ENCODE data around the gene SLC16A4. TPM values are rescaled to one million over a fixed set of nuclear protein-coding genes. Genes with fewer than 3 reads are reported as not detected.

Gene SLC16A4
- total and polyA plus RNA-seq, 4 donors, result 11.5 to 23.2 (median 18.8) TPM

DNA sequence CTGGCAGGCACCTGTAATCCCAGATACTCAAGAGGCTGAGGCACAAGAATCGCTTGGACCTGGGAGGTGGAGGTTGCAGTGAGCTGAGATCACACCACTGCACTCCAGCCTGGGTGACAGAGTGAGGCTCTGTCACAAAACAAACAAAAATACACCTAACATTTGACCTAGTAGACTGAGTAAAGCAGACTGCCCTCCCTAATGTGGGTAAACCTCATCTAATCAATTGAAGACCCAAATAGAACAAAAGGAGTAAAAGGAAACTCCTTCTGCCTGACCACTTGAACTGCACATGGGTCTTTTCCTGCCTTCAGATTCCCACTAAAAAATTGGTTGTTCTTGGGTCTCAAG, 70.7 kb downstream of the SLC16A4 start:
- H3K4me3 ChIP-seq (ENCODE audit: low read length in 2 of 2), result no peak overlapping the region
- WGBS, 2 donors, result 83 to 92% methylated on average over 1 of the region's 1 CpG
- H3K36me3 ChIP-seq (ENCODE audit: control insufficient read depth in 1 of 2, insufficient read depth in 2 of 2, low read length in 1 of 2), result no peaks in the 10 kb centered on the region
- ATAC-seq (ENCODE audit: low FRiP score) (no peak), DNase-seq (no peak)
- intact Hi-C loops (cut with DNase I), result no loop called here
- peaks cover 0 to 1% of the 10 kb centered on the region in 2 donors for H3K27me3 ChIP-seq (ENCODE audit: control insufficient read depth in 1 of 2, insufficient read depth in 2 of 2, low read length in 1 of 2)
- H3K9me3 ChIP-seq (ENCODE audit: control insufficient read depth, low read length), result no peaks in the 10 kb centered on the region
- no peak overlapping the region for H3K27ac ChIP-seq (ENCODE audit: low read depth in 1 of 2, low read length in 2 of 2)
- H3K4me1 ChIP-seq (ENCODE audit: control insufficient read depth in 1 of 2, insufficient read depth in 2 of 2, low read length in 2 of 2), result no peaks in the 10 kb centered on the region

DNA sequence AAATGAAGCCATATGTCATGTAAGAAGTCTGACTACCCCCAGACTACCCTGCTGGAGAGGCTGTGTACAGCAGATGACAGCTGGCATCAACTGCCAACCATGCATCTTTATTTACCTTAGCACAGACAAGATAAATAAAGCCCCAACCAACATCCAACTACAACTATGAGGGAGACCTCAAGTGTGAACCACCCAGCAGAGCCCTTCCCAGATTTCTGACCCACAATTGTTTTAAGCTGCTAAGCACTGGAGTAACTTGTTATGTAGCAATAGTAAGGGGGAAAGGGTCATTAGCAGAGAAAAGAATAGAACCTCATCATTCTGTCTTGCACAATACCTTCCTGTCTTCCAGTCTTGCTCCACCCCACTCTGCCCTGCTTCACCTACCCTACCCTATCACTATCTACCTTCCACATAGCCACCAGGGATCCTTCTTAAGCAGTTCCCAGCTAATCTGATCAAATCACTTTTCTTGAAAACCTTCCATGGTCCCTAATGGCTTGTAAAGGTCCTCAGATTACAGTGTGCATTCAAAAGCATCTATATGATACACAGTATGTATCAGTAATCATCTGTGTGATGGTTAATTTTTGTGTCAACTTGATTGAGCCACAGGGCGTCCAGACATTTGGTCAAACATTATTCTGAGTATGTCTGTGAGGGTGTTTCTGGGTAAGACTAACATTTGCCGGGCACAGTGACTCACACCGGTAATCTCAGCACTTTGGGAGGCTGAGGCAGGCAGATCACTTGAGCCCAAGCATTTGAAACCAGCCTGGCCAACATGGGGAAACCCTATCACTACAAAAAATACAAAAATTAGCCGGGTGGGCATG, 71.3 kb downstream of the SLC16A4 start:
- Histone ChIP-seq H3K9me3 (ENCODE audit: control insufficient read depth, low read length) (no peaks in the 10 kb centered on the region), H3K27ac (ENCODE audit: low read depth in 1 of 2, low read length in 2 of 2) (no peak overlapping the region), H3K27me3 (ENCODE audit: control insufficient read depth in 1 of 2, insufficient read depth in 2 of 2, low read length in 1 of 2) (peaks cover 0 to 1% of the 10 kb centered on the region in 2 donors), H3K4me1 (ENCODE audit: control insufficient read depth in 1 of 2, insufficient read depth in 2 of 2, low read length in 2 of 2) (no peaks in the 10 kb centered on the region), H3K36me3 (ENCODE audit: control insufficient read depth in 1 of 2, insufficient read depth in 2 of 2, low read length in 1 of 2) (no peaks in the 10 kb centered on the region), H3K4me3 (ENCODE audit: low read length in 2 of 2) (no peak overlapping the region)
- no peak for DNase-seq
- intact Hi-C loops (cut with DNase I), result loop anchor here in 1 of 2 donors (10.0 kb wide), 1 partner anchor 135 kb away; the partner anchor contains the start of gene PROK1
- no peak for ATAC-seq (ENCODE audit: low FRiP score)
- 71 to 72% methylated on average over 4 of the region's 4 CpGs for WGBS, 2 donors

DNA sequence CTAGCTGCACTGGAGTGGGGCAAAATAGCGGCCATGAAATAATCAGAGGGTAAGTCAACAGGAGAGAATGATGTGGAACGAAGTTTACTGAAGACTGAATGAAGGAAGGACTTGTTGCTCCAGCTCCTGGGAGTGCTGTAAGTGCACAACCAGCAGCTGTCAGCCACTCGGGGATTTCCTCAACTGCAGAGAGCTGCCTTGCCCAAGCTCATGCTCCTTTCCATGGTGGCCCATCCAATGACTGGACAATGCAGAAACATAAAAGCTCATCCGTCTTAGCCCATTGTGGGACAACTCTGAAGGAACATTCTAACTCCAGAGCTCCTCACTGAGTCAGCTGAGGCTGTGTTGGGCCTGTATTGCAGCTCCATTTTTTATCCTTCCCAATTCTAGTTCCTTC, 72.8 kb downstream of the SLC16A4 start:
- ATAC-seq (ENCODE audit: low FRiP score) (no peak), DNase-seq (no peak)
- Histone ChIP-seq H3K9me3 (ENCODE audit: control insufficient read depth, low read length) (no peaks in the 10 kb centered on the region), H3K27ac (ENCODE audit: low read depth in 1 of 2, low read length in 2 of 2) (no peak overlapping the region), H3K4me1 (ENCODE audit: control insufficient read depth in 1 of 2, insufficient read depth in 2 of 2, low read length in 2 of 2) (no peaks in the 10 kb centered on the region), H3K4me3 (ENCODE audit: low read length in 2 of 2) (no peak overlapping the region), H3K27me3 (ENCODE audit: control insufficient read depth in 1 of 2, insufficient read depth in 2 of 2, low read length in 1 of 2) (peaks cover 0 to 1% of the 10 kb centered on the region in 2 donors), H3K36me3 (ENCODE audit: control insufficient read depth in 1 of 2, insufficient read depth in 2 of 2, low read length in 1 of 2) (no peaks in the 10 kb centered on the region)
- 89% methylated on average over 4 of the region's 4 CpGs for WGBS, 2 donors
- intact Hi-C loops (cut with DNase I), result loop anchor here in 1 of 2 donors (10.0 kb wide), 1 partner anchor 137 kb away; the partner anchor contains the start of gene PROK1

DNA sequence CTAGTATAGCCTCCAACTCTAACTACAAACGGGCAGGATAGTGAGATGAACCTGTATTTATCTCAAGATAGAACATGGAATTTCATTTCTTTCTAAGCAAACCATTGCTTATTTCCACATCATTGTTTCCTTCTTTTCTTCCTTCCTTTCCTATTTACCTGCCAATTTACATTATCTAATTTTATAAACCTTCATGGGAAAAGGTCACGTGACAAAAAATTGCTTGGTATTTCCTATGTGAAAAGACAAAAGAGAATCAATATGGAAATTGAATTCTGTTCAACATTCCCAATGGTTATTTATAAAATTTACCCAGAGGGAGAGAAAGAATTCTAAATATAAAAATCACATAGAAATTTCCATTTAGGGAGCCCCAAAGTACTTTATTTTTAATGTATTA, 74.1 kb downstream of the SLC16A4 start:
- Histone ChIP-seq H3K27ac (ENCODE audit: low read depth in 1 of 2, low read length in 2 of 2) (no peak overlapping the region), H3K36me3 (ENCODE audit: control insufficient read depth in 1 of 2, insufficient read depth in 2 of 2, low read length in 1 of 2) (no peaks in the 10 kb centered on the region), H3K27me3 (ENCODE audit: control insufficient read depth in 1 of 2, insufficient read depth in 2 of 2, low read length in 1 of 2) (peaks cover 0 to 1% of the 10 kb centered on the region in 2 donors), H3K4me1 (ENCODE audit: control insufficient read depth in 1 of 2, insufficient read depth in 2 of 2, low read length in 2 of 2) (no peaks in the 10 kb centered on the region), H3K9me3 (ENCODE audit: control insufficient read depth, low read length) (no peaks in the 10 kb centered on the region), H3K4me3 (ENCODE audit: low read length in 2 of 2) (no peak overlapping the region)
- no peak for DNase-seq
- no peak for ATAC-seq (ENCODE audit: low FRiP score)
- intact Hi-C loops (cut with DNase I), result loop anchor here in 1 of 2 donors (10.0 kb wide), 1 partner anchor 138 kb away; the partner anchor contains the start of gene PROK1
- WGBS, 2 donors, result 58 to 64% methylated on average over 2 of the region's 2 CpGs

Other genes starting within 250 kb of the SLC16A4 start
- gene SLC6A17, start 240.5 kb downstream of the SLC16A4 start, total RNA-seq, result under 1 TPM; 0.21 to 0.49 TPM
- under 1 TPM in 1 of 2 donors, not detected in 1; 0.18 TPM for gene SLC6A17, start 240.5 kb downstream of the SLC16A4 start, polyA plus RNA-seq
- 10 to 100 TPM; 18.2 to 22.6 TPM for gene KCNC4, start 180.7 kb downstream of the SLC16A4 start, total RNA-seq
- 1 to 10 TPM in 1 of 2 donors, under 1 TPM in 1; 0.75 to 4.8 TPM for gene KCNC4, start 180.7 kb downstream of the SLC16A4 start, polyA plus RNA-seq
- 10 to 100 TPM; 18.7 to 22.5 TPM for gene RBM15, start 51.6 kb downstream of the SLC16A4 start, total RNA-seq
- 1 to 10 TPM in 1 of 2 donors, under 1 TPM in 1; 0.38 to 2.8 TPM for gene RBM15, start 51.6 kb downstream of the SLC16A4 start, polyA plus RNA-seq
- 10 to 100 TPM; 73.6 to 77.6 TPM for gene LAMTOR5, start 16.7 kb upstream of the SLC16A4 start, total RNA-seq
- 100 to 1,000 TPM; 176 to 329 TPM for gene LAMTOR5, start 16.7 kb upstream of the SLC16A4 start, polyA plus RNA-seq
- under 1 TPM; 0.26 to 0.27 TPM for gene PROK1, start 60.1 kb upstream of the SLC16A4 start, total RNA-seq
- under 1 TPM in 1 of 2 donors, not detected in 1; 0.25 TPM for gene PROK1, start 60.1 kb upstream of the SLC16A4 start, polyA plus RNA-seq
- gene KCNA10, start 128.1 kb upstream of the SLC16A4 start, total RNA-seq, result not detected
- gene KCNA10, start 128.1 kb upstream of the SLC16A4 start, polyA plus RNA-seq, result not detected
- gene KCNA2, start 215.3 kb upstream of the SLC16A4 start, total RNA-seq, result 1 to 10 TPM; 1.0 to 1.8 TPM
- gene KCNA2, start 215.3 kb upstream of the SLC16A4 start, polyA plus RNA-seq, result under 1 TPM; 0.13 to 0.69 TPM